Upper lobe of left lung (tissue), 4 donors: ENCODE measurements around the gene NDUFA13.

Experiments used
- EP300 ChIP-seq, 4 donors: sonication (generic); formaldehyde crosslinking; IDR thresholded peaks; one replicate each; pipeline ENCODE4 v1.5.1; 2017; ENCODE audit warnings: antibody characterized with exemption in 4 of 4, control low read depth in 2 of 4
- POLR2AphosphoS5 ChIP-seq, 2 donors: sonication (generic); formaldehyde crosslinking; IDR thresholded peaks; one replicate each; pipeline ENCODE4 v1.5.1; 2017; ENCODE audit warnings: antibody characterized with exemption in 2 of 2

DNA sequence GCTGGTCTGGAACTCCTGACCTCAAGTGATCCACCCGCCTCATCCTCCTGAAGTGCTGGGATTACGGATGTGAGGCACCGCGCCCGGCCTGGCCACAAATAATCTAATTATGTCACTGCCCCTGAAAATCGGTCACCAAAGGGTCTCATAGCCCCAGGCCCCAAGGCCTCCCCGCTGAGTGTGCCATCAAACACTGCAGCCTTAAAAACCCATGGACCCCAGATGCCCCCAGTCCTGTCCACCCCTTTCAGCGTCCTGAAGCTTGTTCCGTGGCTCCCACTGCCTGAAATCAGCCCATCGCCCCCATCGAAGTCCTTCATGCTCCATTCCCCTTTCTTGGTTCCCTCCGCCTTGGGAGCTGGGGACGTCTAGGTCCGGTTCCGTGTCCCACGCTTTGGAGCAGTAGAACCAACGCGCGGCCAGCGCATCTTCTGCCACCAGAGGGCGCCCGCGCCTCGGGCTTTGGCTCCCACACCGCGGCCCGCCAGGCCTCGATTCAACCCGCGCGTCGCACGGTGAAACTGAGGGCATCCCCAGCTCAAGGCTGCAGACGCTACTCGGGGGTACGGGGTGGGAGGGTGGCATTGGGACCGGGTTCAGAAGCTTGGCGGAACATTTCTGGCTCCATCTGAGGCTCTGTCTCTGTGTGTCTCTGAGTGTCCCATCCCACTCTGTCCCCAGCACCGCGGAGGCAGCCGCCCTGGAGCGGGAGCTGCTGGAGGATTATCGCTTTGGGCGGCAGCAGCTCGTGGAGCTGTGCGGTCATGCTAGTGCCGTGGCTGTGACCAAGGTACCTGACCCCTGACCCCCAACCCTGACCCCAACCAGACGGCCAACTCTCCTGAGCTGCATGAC is 16.2 kb downstream of the NDUFA13 start:
- TF ChIP-seq POLR2AphosphoS5 (IDR thresholded peaks at IDR 0.05), result peak in 1 of 2 donors; percentile 17
- no peak for TF ChIP-seq EP300 (IDR thresholded peaks at IDR 0.05)
